SJSA1 (cell line): Measurements from ENCODE around the gene FTO. TPM values are rescaled to one million over a fixed set of nuclear protein-coding genes. Genes with fewer than 3 reads are reported as not detected.

Source experiments
- DNase-seq, 2 experiments: peaks; one replicate each; pipeline ENCODE4 v3.0.0-alpha.2; 2015 to 2020; ENCODE audit warnings: low spot score in 2 of 2, low read depth in 1 of 2
- H3K27ac ChIP-seq: fragments of 250-450 bp; sonication (Bioruptor Pico); 2 replicates; pipeline ENCODE4 v1.5.1; 2020; ENCODE audit warnings: mild to moderate bottlenecking, moderate library complexity
- H3K27me3 ChIP-seq: fragments of 250-450 bp; sonication (Bioruptor Pico); replicated peaks from 2 replicates; pipeline ENCODE4 v1.5.1; 2020; ENCODE audit warnings: mild to moderate bottlenecking, moderate library complexity
- H3K36me3 ChIP-seq: fragments of 250-450 bp; sonication (Bioruptor Pico); 2 replicates; pipeline ENCODE4 v1.5.1; 2020; ENCODE audit warnings: mild to moderate bottlenecking
- H3K4me1 ChIP-seq: fragments of 250-450 bp; sonication (Bioruptor Pico); replicated peaks from 2 replicates; pipeline ENCODE4 v1.6.1; 2021; ENCODE audit warnings: mild to moderate bottlenecking
- H3K4me3 ChIP-seq: fragments of 250-450 bp; sonication (Bioruptor Pico); 2 replicates; pipeline ENCODE4 v1.5.1; 2020; ENCODE audit warnings: mild to moderate bottlenecking
- H3K9me3 ChIP-seq: fragments of 250-450 bp; sonication (Bioruptor Pico); replicated peaks from 2 replicates; pipeline ENCODE4 v1.5.1; 2020; ENCODE audit warnings: mild to moderate bottlenecking
- total RNA-seq: library from RNA; depleted of rRNA; stranded (reverse); fragments of >200 nt; shearing (Covaris generic); gene quantifications from 2 replicates; pipeline ENCODE4 v1.2.3, GENCODE V29; 2014

FTO gene
- total RNA-seq, 1 experiment from 2014 or later = 106 TPM

DNA sequence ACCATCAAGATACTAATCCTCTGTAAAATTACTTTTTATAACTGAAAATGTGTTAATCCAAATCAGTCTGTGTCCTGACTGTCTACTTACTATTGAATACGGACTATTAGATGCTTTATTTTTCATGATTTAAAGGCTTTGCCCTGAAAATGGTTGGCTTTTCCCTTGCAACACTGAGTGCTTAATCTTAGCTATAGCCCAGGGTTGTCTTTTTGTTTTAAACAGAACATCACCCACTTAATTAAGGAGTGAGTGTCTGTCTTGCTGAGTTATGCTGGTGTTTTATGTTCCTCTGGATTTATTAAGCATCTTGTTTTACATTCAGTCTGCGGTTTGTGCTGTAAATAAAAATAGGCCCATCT, 11.0 kb downstream of the FTO start:
- Histone ChIP-seq H3K4me1 (no peaks in the 10 kb centered on the region), H3K27ac (no peak overlapping the region), H3K4me3 (no peak overlapping the region), H3K36me3 (no peaks in the 10 kb centered on the region), H3K9me3 (no peaks in the 10 kb centered on the region), H3K27me3 (no peaks in the 10 kb centered on the region)
- DNase-seq = no peak

GRCh38 chr16:53717577-53717976, 13.6 kb downstream of the FTO start:
- H3K4me3 ChIP-seq = no peak overlapping the region
- H3K27ac ChIP-seq = no peak overlapping the region
- no peak for DNase-seq
- no peaks in the 10 kb centered on the region for H3K9me3 ChIP-seq
- no peaks in the 10 kb centered on the region for H3K27me3 ChIP-seq
- no peaks in the 10 kb centered on the region for H3K4me1 ChIP-seq
- no peaks in the 10 kb centered on the region; the same call in 1 of the 2 replicates for H3K36me3 ChIP-seq

- DNase-seq = no peak
- H3K4me3 ChIP-seq = no peak overlapping the region
- no peaks in the 10 kb centered on the region for H3K27me3 ChIP-seq
- no peaks in the 10 kb centered on the region for H3K4me1 ChIP-seq
- H3K36me3 ChIP-seq = no peaks in the 10 kb centered on the region; the same call in 1 of the 2 replicates
- no peak overlapping the region for H3K27ac ChIP-seq
- no peaks in the 10 kb centered on the region for H3K9me3 ChIP-seq
Measured at GRCh38 chr16:53721017-53721416, 17.1 kb downstream of the FTO start.

- Histone ChIP-seq H3K4me1 (peaks cover 10% of the 10 kb centered on the region; the same call in 1 of the 2 replicates), H3K9me3 (no peaks in the 10 kb centered on the region), H3K27ac (no peak overlapping the region), H3K27me3 (no peaks in the 10 kb centered on the region), H3K36me3 (no peaks in the 10 kb centered on the region), H3K4me3 (no peak overlapping the region)
- DNase-seq = no peak
Measured at GRCh38 chr16:53726625-53727024, 22.7 kb downstream of the FTO start.

GRCh38 chr16:53730693-53731092, 26.7 kb downstream of the FTO start:
- Histone ChIP-seq H3K4me3 (no peak overlapping the region), H3K4me1 (peaks cover 24% of the 10 kb centered on the region), H3K27ac (no peak overlapping the region), H3K36me3 (no peaks in the 10 kb centered on the region), H3K27me3 (no peaks in the 10 kb centered on the region), H3K9me3 (no peaks in the 10 kb centered on the region)
- DNase-seq = peak in 1 of 2 experiments; percentile 21

DNA sequence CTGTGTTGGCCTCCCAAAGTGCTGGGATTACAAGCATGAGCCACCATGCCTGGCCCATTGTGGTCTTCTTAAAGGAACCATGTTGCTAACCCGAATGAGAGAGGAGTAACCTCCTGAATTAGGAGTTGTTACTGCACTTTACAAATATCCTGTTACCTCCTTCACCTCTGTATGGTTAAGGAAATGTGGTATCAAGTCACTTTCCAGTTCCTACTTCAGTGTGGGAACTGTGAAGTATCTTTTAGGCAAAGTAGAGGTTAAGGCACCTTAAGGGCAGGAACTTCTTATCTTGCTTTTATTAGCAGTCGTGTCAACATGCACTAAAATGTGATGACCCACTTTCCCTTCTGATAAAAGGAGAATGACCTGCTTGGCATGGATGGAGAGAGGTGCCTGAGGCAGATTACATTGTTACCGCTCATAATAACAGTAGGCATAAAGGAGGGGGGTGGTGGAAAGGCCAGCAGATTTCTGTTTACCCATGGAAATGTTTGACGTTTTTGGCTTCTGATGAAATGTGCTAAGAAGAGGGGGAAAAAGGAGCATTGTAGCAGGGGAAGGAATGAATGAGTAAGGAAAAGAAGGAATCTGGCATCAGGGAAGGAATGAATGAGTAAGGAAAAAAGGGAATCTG, 28.5 kb downstream of the FTO start:
- Histone ChIP-seq H3K9me3 (no peaks in the 10 kb centered on the region), H3K4me1 (peaks cover 24% of the 10 kb centered on the region), H3K36me3 (no peaks in the 10 kb centered on the region), H3K4me3 (no peak overlapping the region), H3K27me3 (no peaks in the 10 kb centered on the region), H3K27ac (no peak overlapping the region)
- DNase-seq = peak in 1 of 2 experiments; percentile 61

GRCh38 chr16:53734908-53735307, 31.0 kb downstream of the FTO start:
- no peaks in the 10 kb centered on the region for H3K36me3 ChIP-seq
- no peaks in the 10 kb centered on the region for H3K27me3 ChIP-seq
- no peak overlapping the region for H3K4me3 ChIP-seq
- no peak overlapping the region for H3K27ac ChIP-seq
- peaks cover 24% of the 10 kb centered on the region for H3K4me1 ChIP-seq
- no peak for DNase-seq
- H3K9me3 ChIP-seq = no peaks in the 10 kb centered on the region

- Histone ChIP-seq H3K27me3 (no peaks in the 10 kb centered on the region), H3K36me3 (no peaks in the 10 kb centered on the region), H3K27ac (no peak overlapping the region), H3K4me3 (no peak overlapping the region), H3K9me3 (no peaks in the 10 kb centered on the region), H3K4me1 (peaks cover 14% of the 10 kb centered on the region)
- no peak for DNase-seq
Measured at GRCh38 chr16:53736297-53736696, 32.3 kb downstream of the FTO start.

GRCh38 chr16:53737552-53737951, 33.6 kb downstream of the FTO start:
- DNase-seq = no peak
- no peak overlapping the region for H3K4me3 ChIP-seq
- H3K4me1 ChIP-seq = peaks cover 8% of the 10 kb centered on the region
- no peaks in the 10 kb centered on the region for H3K9me3 ChIP-seq
- H3K27ac ChIP-seq = no peak overlapping the region
- no peaks in the 10 kb centered on the region for H3K27me3 ChIP-seq
- H3K36me3 ChIP-seq = no peaks in the 10 kb centered on the region

- Histone ChIP-seq H3K27me3 (no peaks in the 10 kb centered on the region), H3K36me3 (no peaks in the 10 kb centered on the region), H3K9me3 (no peaks in the 10 kb centered on the region), H3K4me3 (no peak overlapping the region), H3K27ac (no peak overlapping the region), H3K4me1 (peaks cover 15% of the 10 kb centered on the region)
- no peak for DNase-seq
Measured at GRCh38 chr16:53740476-53740875, 36.5 kb downstream of the FTO start.

- Histone ChIP-seq H3K4me1 (peaks cover 21% of the 10 kb centered on the region), H3K27ac (no peak overlapping the region), H3K4me3 (no peak overlapping the region), H3K36me3 (no peaks in the 10 kb centered on the region), H3K9me3 (no peaks in the 10 kb centered on the region), H3K27me3 (no peaks in the 10 kb centered on the region)
- DNase-seq = no peak
Measured at GRCh38 chr16:53740933-53741531, 37.1 kb downstream of the FTO start.

- Histone ChIP-seq H3K27ac (no peak overlapping the region), H3K4me1 (peaks cover 24% of the 10 kb centered on the region), H3K36me3 (no peaks in the 10 kb centered on the region), H3K9me3 (no peaks in the 10 kb centered on the region), H3K4me3 (no peak overlapping the region), H3K27me3 (no peaks in the 10 kb centered on the region)
- no peak for DNase-seq
Measured at GRCh38 chr16:53741546-53741945, 37.6 kb downstream of the FTO start.

GRCh38 chr16:53743149-53743566, 39.2 kb downstream of the FTO start:
- DNase-seq = no peak
- no peak overlapping the region for H3K4me3 ChIP-seq
- no peaks in the 10 kb centered on the region for H3K27me3 ChIP-seq

DNA sequence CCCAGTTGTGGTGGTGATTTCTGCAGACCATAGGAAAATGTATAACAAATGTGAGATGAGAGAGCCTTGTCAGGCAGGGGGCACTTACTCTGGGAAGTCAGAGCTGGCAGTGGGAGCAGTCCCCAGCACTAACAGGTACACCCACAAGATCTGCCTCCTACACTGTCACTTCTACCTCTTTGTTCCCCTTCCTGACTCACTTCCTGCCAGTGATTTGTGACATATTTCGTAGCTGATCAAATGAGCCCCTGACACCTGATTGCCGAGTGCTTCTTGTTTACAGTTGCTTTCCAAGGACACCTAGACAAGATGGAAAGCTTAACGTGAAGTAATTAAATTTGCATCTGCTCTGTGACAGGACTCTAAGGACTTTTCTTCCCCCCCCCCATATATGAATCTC, 40.5 kb downstream of the FTO start:
- H3K27ac ChIP-seq = no peak overlapping the region
- no peaks in the 10 kb centered on the region for H3K36me3 ChIP-seq
- H3K27me3 ChIP-seq = no peaks in the 10 kb centered on the region
- no peaks in the 10 kb centered on the region for H3K9me3 ChIP-seq
- no peak for DNase-seq
- H3K4me1 ChIP-seq = peaks cover 24% of the 10 kb centered on the region
- no peak overlapping the region for H3K4me3 ChIP-seq

More at GRCh38 chr16:53743149-53743566, 39.2 kb downstream of the FTO start:
- Histone ChIP-seq H3K9me3 (no peaks in the 10 kb centered on the region), H3K4me1 (peaks cover 24% of the 10 kb centered on the region), H3K27ac (no peak overlapping the region), H3K36me3 (no peaks in the 10 kb centered on the region)
